Islet precursor cell (in vitro differentiated cells): ENCODE data around the gene VPREB1.
"Not testable (repeated sequence)": the region's sequence is repeated elsewhere in the genome, so short reads cannot be mapped to it uniquely, and the experiment has no call there.

Experiments used
- DNase-seq: peaks from one replicate; pipeline ENCODE4 v3.0.0-alpha.2; 2018

VPREB1 gene

DNA sequence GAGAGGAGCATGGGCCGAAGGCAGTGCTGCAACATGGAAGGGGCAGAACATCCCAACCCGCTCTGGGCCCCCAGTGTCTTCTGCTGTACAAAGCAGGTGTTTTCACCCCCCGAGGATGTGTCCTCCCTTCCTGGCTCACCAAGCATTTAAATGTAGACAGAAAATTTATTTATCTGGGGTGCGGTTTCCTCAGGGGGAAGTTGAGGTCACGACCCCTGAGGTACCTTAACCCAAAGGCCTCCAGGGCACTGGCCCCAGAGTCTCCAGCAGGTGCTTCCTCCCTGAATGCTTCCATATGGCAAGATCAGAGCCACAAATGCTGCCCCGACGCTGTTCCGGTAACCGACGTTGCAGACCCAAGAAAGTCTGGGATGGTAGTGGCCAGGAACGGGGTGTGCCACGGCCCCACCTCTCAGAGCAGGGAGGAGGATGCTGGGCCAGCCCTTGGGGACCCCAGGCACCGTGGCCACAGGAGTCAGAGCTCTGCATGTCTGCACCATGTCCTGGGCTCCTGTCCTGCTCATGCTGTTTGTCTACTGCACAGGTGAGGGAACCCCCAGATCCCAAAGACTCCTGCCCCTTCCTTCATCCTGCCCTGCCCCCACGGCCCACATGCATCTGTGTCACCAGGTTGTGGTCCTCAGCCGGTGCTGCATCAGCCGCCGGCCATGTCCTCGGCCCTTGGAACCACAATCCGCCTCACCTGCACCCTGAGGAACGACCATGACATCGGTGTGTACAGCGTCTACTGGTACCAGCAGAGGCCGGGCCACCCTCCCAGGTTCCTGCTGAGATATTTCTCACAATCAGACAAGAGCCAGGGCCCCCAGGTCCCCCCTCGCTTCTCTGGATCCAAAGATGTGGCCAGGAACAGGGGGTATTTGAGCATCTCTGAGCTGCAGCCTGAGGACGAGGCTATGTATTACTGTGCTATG, at the start of gene VPREB1:
VPREB1 (plus strand) TSS at position 471 of the 935 bp plus-strand sequence; CDS start at position 499, 28 bp downstream.
- no peak for DNase-seq

- DNase-seq: no peak
These were observed 49.7 kb upstream of the VPREB1 start for GRCh38 chr22:22194931-22195264.

GRCh38 chr22:22195265-22196017, 49.1 kb upstream of the VPREB1 start:
- DNase-seq: peak; percentile 93

DNA sequence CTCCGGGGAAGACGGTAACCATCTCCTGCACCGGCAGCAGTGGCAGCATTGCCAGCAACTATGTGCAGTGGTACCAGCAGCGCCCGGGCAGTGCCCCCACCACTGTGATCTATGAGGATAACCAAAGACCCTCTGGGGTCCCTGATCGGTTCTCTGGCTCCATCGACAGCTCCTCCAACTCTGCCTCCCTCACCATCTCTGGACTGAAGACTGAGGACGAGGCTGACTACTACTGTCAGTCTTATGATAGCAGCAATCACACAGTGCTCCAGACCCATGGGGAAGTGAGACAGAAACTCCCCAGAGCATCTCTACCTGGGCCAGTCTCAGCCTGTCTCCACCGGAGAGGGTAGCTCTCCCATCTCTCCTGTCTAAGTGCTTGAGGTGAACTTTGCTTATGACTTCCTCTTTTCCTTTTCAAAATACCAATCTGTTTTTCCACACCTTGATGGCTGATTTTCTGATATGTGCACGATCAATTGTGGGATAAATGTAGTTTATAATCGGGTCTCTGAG, 48.5 kb upstream of the VPREB1 start:
- no peak for DNase-seq

GRCh38 chr22:22196833-22197477, 47.6 kb upstream of the VPREB1 start:
- no peak for DNase-seq

- DNase-seq: no peak
These were observed 46.6 kb upstream of the VPREB1 start for GRCh38 chr22:22197993-22198402.

- DNase-seq: no peak
These were observed 45.8 kb upstream of the VPREB1 start for GRCh38 chr22:22198751-22199150.

GRCh38 chr22:22199634-22200033, 45.0 kb upstream of the VPREB1 start:
- DNase-seq: no peak

DNA sequence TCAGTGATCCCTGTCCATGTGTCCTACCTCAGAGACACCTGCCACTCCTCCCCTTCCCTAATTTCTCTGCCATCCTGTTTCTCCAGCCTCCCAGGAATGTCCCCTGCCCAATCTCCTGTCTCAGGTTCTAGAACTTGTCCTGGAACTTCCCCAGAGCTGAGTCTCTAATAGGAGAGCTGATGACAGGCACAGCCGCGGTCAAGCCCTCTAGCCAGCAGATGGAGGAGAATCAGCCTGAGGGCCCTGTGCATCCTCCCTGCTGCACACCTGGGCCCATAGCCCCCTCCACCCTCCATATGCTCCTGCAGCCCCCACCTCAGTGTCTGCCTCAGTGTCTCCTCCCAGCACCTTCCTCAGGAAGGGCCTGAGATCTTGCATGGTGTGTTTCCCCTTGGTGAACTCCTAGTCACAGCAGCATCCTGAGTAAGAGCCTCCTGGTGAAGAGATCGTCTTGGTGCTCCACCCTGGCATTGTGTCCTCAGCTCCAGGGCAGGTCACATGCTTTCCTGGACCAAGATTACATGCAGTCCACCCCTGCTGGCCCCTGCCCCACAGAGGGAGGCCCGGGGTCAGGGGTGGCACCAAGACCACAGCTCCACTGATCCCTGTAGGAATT, 43.9 kb upstream of the VPREB1 start:
- no peak for DNase-seq

GRCh38 chr22:22201185-22201929, 43.2 kb upstream of the VPREB1 start:
- peak; percentile 63 for DNase-seq

- DNase-seq: no peak
These were observed 42.6 kb upstream of the VPREB1 start for GRCh38 chr22:22201930-22202343.

DNA sequence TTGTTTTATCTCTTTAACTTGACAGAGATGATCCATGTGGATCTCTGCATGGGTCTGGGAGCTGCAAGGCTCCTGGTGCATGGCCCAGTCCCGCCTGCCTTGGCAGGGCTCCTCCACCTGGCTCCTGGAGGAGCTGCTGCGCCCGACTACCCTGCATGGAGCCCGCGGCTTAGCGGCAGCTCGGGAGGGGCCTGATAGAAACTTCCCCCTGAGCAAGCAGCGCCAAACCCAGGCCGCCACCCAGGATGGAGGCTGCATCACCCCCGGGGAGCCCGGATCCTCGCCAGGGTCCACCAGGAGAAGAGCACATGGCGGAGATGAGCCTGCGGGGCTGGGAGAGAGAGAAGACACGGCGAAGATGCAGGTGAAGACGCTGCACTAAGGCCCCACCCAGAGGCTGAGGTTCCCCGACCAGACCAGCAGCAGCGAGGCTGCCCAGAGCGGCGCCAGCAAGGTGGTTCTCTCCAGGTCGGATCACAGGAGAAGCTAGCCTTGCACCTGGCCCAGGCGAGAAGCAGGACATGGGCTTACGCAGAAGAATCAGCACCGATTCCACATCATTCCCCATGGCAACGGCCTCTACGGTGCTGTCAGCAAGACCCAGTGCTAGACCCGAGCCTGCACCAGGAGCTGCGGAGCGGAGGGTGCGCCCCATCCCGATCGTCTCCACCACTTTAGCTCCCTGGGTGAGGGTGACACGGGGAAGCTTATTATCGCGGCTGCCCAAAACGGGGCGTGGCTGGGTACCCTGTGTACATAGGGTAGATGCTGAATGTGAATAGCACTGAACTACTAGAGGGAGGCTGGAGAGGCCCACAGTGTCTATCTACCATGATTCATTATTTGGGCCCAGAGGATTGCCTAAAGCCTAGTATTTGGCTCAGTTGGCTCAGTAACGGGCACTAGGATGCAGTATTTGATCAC, 41.3 kb upstream of the VPREB1 start:
- no peak for DNase-seq

GRCh38 chr22:22207845-22208564, 36.6 kb upstream of the VPREB1 start:
- peak; percentile 87 for DNase-seq

DNA sequence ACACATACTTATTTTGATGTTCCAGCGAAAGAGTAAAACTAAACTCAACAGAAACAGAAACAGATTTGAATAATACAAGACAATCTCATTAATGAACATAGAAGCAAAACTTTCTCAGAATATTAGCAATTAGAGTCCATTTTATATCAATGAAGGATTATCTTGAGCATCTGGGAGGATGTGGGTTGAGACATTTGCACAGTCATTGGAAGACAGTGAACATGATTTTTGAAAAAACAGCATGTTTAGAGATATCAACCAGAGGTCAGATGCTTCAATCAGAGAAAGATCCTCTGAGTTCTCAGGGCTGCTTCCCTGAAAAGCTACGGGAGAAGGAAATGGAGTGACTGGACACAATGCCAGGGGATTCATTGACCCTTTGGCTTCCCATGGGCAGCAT, 35.9 kb upstream of the VPREB1 start:
- no peak for DNase-seq

- not testable (repeated sequence) for DNase-seq
These were observed 35.4 kb upstream of the VPREB1 start for GRCh38 chr22:22209080-22209640.

DNA sequence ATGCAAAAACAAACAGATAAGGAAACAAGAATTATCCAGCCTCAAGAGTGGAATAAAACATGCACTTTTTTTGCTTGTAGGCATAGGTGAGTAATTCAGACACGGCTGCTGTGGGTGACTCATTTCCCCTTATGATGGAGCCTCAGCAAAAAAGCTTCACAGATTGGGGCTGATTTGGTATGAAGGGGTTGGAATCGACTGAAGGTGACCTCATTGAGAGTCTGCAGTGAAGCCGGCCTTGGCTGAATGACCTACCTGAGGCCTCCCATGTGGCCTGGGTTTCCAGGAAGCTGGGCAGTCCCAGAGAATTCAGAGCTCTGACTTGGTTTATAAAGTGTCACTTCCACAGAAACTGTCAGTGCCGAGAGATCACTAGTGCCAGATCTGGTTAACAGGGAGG, 34.2 kb upstream of the VPREB1 start:
- peak; percentile 58 for DNase-seq

DNA sequence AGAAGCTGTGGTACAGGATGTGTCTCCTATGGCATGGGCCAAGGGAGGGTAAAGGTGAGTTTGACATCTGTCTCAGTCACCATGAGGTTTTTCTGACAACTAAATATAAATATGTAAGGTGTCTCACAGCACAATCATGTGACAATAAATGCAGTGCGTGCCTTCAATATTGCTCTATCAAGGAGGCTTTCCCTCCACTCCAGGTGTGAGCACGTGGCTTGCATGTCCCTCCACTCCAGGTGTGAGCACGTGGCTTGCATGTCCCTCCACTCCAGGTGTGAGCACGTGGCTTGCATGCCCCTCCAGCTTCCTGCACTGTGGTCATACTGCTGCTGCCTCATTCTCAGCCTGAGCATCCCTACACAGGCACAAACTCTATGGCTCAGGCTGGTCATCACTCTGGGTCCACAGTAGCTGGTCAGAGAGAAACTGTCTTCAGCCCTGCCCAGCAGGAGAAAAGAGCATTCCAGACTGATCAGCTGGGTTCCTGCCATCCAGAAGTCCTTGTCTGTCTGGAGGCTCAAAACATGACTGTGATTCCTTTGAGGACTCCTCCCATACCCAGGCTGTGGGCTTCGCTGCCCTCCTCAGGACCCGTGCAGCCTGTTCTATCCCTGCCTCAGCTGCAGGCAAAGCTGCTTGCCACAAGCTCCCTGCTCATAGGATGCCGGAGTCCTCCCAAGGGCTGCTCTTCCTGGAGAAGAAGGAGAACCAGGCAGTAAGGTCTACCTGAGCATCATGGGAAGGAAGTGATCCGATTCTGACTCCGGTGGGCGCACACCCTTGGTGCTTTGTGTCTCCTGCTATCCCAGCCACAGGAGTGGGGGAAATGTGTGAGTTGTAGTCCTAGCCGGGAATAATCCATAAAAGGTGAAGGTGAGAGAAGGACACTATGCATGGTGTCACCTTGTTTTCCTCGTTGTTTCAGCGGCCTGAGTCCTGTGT, 33.4 kb upstream of the VPREB1 start:
- DNase-seq: peak; percentile 48

GRCh38 chr22:22213231-22213630, 31.4 kb upstream of the VPREB1 start:
- peak; percentile 11 for DNase-seq
